ENCODE data around the gene OASL. TPM values are rescaled to one million over a fixed set of nuclear protein-coding genes. Genes with fewer than 3 reads are reported as not detected.

Gene OASL
- total RNA-seq, 1 experiment from 2014 or later, result not detected

GRCh38 chr12:121013715-121014114, 25.3 kb downstream of the OASL start:
- H3K4me1 Mint-ChIP-seq, result peaks cover 8% of the 10 kb centered on the region in 2 experiments
- H4K20me1 ChIP-seq (ENCODE audit: control insufficient read depth, insufficient read depth, insufficient read length), result no peaks in the 10 kb centered on the region
- no peak overlapping the region for H3T11ph ChIP-seq (ENCODE audit: low read length)
- no peak overlapping the region for H2AK5ac ChIP-seq (ENCODE audit: insufficient read length, low read length)
- no peak overlapping the region for H3K4ac ChIP-seq (ENCODE audit: low read depth, low read length)
- no peaks in the 10 kb centered on the region for H3K27me3 Mint-ChIP-seq (ENCODE audit: low read depth)
- H2BK20ac ChIP-seq (ENCODE audit: low read depth, low read length, poor library complexity, severe bottlenecking), result no peak overlapping the region
- H3K9me3 Mint-ChIP-seq, result 0 out of 5 replicates have a peak, but pooled peaks cover 0 to 2% of the 10 kb centered on the region in 2 experiments
- H2BK120ac ChIP-seq (ENCODE audit: low read depth, low read length, poor library complexity, severe bottlenecking), result no peak overlapping the region
- H3K79me2 ChIP-seq (ENCODE audit: insufficient read depth, low read length), result no peaks in the 10 kb centered on the region
- H2BK5ac ChIP-seq (ENCODE audit: insufficient read length, low read length), result no peak overlapping the region
- no peak overlapping the region for H2AFZ ChIP-seq (ENCODE audit: low read length)
- H3K36me3 Mint-ChIP-seq (ENCODE audit: insufficient read depth in 1 of 3, low read depth in 3 of 3), result peaks cover 15 to 42% (median 32%) of the 10 kb centered on the region in 3 experiments; a peak in 6 of 7 replicates
- WGBS (ENCODE audit: extremely low coverage, insufficient read length, low lambda C conversion rate), result no CpG with 5 or more reads among the region's 3 CpGs
- H4K5ac ChIP-seq (ENCODE audit: insufficient read length, low read depth, low read length), result no peak overlapping the region
- no peak overlapping the region for H3K56ac ChIP-seq (ENCODE audit: insufficient read length, low read depth, low read length)
- H3K4me2 ChIP-seq (ENCODE audit: insufficient read depth, insufficient read length, low read length), result no peak overlapping the region
- H4K8ac ChIP-seq (replicated peaks; ENCODE audit: insufficient read length, low read depth, low read length), result no peak overlapping the region
- peak; percentile 17; the same call in 1 of the 3 replicates for TF ChIP-seq CTCF (conservative IDR thresholded peaks at IDR 0.05)
- DNase-seq, result no peak
- peaks cover 3% of the 10 kb centered on the region for H3K79me1 ChIP-seq (ENCODE audit: insufficient read depth, low read depth, low read length, poor library complexity, severe bottlenecking)
- no peak overlapping the region for H3K27ac ChIP-seq (ENCODE audit: insufficient read length, low read depth, low read length)
- H3K14ac ChIP-seq (ENCODE audit: insufficient read depth, low read length), result no peak overlapping the region
- no peaks in the 10 kb centered on the region for H3K27me3 ChIP-seq (ENCODE audit: insufficient read depth, low read length)
- H4K91ac ChIP-seq (ENCODE audit: insufficient read length, low read depth, low read length), result no peak overlapping the region
- no peaks in the 10 kb centered on the region for H3K4me1 ChIP-seq (ENCODE audit: insufficient read depth, low read length)
- no peak overlapping the region for H3K9ac ChIP-seq (ENCODE audit: extremely low read depth, insufficient read length, low read length)
- H3K23me2 ChIP-seq (ENCODE audit: insufficient read length, low read depth, low read length, poor library complexity, severe bottlenecking), result peaks cover 4% of the 10 kb centered on the region
- H3K9me3 ChIP-seq (ENCODE audit: control insufficient read depth, low read depth, low read length), result no peaks in the 10 kb centered on the region
- H2BK15ac ChIP-seq (ENCODE audit: low read depth, low read length), result no peak overlapping the region
- H3K18ac ChIP-seq (ENCODE audit: insufficient read length, low read depth, low read length), result no peak overlapping the region
- no peak overlapping the region for H3K27ac Mint-ChIP-seq
- H2BK12ac ChIP-seq (ENCODE audit: insufficient read length, low read depth, low read length), result no peak overlapping the region
- no peak overlapping the region; a peak in 1 of 5 replicates for H3K4me3 Mint-ChIP-seq
- no peak overlapping the region for H3K23ac ChIP-seq (ENCODE audit: insufficient read length, low read depth, low read length)

Measured in H9 (cell line).